T-helper 2 cell (primary cell): ENCODE data around the gene SLC35F3.

Experiments used
- DNase-seq, 5 experiments: peaks; one replicate each; pipeline versions ENCODE4 v3.0.0 to v3.0.0-alpha.2; 2012 to 2022

The SLC35F3 gene

GRCh38 chr1:233975486-233975885 is 71.0 kb downstream of the SLC35F3 start:
- no peak for DNase-seq

- no peak for DNase-seq
Observed at GRCh38 chr1:233981042-233981675, 76.7 kb downstream of the SLC35F3 start.

DNA sequence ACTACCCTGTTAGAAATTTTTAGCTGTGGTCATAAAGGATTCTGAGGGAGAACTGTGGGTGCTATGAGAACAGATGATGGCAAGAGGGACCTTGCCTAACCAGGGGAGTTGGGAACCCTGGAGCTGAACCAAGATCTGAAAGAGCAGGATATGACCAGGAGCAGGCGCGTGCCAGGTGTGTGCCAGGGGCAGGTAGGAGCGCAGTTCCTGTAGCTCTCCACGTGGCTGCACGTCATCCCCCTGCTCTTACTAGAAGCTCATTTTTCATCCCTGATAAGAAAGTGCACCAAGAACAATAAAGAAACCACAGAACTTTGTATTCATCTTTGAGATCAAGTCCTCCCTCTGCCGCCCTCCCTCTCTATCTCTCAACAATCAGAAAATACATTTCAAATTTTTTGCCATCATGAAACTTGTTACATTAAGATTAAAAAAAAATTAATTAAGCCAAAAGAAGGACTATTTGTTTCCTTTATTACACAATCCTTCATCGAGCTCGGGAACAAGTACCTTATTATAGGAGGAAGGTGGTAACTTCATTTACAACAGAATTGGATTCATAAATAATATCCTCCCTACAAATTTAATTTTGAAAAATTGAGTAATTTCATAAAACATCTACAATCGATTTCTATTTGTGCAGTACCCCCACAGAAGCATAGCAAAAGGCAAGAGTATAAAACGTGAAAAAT is 78.5 kb downstream of the SLC35F3 start:
- DNase-seq: no peak

- DNase-seq: no peak
Observed at GRCh38 chr1:233983811-233984210, 79.3 kb downstream of the SLC35F3 start.

DNA sequence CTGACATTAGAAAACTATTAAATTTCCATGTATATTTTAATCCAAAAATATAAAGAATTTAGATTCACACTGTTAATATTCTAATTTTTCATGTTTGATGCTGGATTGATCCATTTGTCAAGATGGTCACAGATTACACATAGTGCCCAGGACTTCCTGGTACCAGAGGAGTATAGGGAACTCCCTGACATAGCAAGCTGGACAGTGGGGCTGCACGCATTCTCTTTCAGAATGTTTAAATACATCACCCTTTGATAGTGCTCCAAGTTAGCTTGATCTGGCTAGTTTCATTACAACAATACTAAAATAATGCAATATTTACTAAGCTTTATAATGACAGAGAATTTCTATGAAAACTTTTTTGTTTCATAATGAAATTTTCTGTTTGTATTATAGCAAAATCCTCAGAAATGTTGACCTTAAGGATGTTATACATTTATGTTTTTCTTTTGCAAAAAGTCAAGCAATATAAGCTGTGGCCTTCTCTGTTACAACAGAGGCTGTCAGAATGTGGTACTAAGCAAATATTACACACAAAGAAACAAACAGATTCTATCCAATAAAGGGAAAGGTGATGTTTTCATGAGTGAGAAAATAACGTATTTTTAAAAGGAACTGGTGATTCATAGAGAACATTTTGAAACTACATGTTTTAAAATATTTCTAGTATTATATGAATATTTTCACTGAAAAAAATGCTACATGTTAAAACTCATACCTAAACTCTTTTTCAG is 84.7 kb downstream of the SLC35F3 start:
- DNase-seq: no peak

DNA sequence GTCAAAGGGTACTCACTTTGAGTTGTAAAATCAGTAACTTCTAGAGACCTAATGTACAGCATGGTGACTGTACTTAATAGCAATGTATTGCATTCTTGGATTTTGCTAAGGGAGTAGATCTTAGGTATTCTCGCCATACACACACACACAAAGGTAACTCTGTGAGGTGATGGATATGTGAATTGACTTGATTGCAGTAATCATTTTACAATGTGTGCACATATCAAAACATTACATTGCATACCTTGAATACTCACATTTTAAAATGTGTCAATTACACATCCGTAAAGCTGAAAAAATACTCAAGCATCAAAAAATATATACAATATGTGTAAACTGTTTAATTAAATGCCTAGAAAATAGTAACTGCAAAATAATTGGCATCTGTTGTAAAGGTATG is 86.0 kb downstream of the SLC35F3 start:
- DNase-seq: no peak

DNA sequence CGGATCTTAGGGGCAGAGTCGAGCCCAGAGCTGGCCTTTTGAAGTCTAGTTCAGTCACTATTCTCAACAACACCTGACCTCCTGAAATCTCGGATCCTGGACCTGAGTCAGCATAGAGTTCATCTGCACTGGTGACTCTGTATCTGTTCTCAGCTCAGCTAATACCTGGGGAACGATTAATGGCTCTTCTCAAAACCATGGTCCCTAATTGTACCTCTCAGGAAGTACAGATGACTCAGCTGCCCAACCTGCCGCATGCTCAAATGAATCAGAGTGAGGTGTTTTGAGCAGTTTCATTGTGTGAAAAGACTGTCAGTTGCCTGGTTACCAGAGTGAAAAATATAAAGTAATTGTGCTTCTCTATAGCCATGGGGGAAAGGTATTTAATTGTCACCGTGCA is 89.2 kb downstream of the SLC35F3 start:
- DNase-seq: peak in 1 of 5 experiments; percentile 54

GRCh38 chr1:233994112-233994511 is 89.6 kb downstream of the SLC35F3 start:
- no peak for DNase-seq

DNA sequence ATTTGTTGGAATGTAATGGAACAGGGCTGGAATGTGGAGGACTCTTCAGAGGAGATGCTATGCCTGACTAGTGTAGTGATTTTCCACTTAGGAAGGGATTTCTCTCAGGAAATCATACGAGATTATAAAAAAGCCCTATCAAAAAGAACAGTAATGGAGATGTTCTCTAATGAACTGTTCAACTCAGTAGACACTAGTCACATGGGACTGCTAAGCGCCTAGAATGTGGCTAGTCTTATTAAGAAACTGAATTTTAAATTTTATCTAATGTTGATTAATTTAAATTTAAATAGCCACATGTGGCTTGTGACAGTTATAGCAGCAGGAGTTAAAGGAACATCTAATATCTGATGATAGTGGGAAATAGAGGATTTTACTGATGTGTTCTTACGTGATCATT is 94.0 kb downstream of the SLC35F3 start:
- DNase-seq: no peak

GRCh38 chr1:233998891-233999290 is 94.4 kb downstream of the SLC35F3 start:
- no peak for DNase-seq

GRCh38 chr1:234000557-234001041 is 96.1 kb downstream of the SLC35F3 start:
- no peak for DNase-seq

DNA sequence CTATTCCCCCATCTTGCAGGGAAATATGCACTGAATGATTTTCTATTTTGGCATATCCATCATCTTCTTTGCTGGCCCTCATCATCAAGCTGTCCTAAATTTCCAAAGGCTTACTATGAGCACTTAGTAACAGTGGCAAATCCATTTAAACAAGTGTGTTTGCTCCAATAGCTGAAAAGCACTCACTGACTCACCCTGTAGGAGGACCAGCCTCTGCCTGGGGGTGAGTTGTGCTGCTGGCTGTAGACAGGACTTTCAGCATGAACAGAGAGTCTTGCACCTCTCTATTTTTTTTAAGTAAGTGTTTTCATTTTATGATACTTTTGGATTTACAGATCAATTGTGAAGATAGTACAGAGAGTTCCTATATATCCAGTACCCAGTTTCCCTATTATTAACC is 97.3 kb downstream of the SLC35F3 start:
- DNase-seq: no peak

DNA sequence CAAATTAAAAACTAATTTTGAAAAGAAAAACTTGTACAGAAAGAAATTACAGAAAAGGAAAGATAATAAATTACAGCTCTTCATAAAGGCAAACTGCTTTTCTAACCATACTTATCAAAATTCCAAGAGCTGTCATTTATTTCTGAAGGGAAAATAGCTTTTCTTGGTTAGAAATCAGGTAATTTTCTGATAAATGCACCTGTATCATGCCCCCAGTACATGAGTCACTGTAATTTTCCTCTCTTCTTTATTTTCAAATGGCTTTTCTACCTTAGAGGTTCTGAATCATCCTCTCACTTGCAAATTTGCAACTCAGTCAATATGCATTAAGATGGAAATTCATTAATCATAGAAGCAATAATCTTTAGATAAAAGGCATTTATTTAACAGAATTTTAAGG is 100.1 kb downstream of the SLC35F3 start:
- DNase-seq: no peak

- DNase-seq: no peak
Observed at GRCh38 chr1:234007684-234008083, 103.2 kb downstream of the SLC35F3 start.

DNA sequence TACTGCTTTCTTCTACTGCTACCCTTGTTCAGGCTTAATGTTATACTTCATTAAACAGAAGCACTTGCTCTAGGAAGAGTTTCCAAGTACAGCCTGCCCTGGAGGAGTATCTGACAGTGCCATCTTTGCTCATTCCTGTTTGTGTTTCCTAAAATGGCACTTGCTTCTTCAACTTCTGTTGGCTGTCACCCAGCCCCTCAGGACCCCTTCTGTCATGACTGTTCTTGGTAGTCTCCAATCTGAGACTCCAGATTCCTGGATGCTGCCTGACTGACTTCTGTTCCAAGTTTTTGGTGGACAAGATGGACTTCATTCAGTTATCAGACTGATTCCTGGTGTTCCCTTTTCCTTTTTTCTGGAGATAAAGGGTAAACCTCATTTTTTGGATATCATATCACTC is 104.1 kb downstream of the SLC35F3 start:
- DNase-seq: no peak

GRCh38 chr1:234009668-234010067 is 105.2 kb downstream of the SLC35F3 start:
- DNase-seq: no peak

DNA sequence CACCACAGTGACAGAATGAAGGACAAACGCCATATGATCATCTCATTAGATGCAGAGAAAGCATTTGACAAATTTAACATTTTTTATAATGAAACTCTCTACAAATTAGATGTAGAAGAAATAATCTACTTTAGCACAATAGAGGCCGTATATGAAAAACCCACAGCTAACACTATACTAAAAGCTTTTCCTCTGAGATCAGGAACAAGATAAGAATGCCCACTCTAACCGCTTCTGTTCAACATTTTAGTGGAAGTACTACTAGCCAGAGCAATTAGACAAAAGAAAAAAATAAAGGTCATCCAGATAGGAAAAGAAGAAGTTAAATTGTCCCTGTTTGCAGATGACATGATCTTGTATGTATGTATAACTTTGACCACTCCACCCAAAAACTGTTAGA is 109.7 kb downstream of the SLC35F3 start:
- DNase-seq: no peak

DNA sequence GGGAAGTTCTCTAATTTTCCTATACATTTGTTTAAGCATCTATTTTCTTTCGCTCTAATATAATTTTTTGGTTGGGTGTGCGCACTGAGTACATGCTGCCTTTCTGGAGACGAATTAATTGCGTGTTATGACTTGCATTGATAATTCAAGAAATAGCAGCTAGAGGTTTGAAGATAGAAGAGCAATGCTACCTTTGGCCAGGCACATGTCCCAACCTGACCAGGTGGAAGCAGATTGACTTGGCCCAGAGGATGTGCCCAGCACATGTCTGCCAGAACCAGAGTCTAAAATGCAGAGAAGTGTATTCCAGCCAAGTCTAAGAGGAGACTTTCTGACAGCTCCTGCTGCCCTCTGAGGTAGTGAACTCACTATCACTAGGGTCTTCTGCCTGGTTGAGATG is 114.3 kb downstream of the SLC35F3 start:
- no peak for DNase-seq

DNA sequence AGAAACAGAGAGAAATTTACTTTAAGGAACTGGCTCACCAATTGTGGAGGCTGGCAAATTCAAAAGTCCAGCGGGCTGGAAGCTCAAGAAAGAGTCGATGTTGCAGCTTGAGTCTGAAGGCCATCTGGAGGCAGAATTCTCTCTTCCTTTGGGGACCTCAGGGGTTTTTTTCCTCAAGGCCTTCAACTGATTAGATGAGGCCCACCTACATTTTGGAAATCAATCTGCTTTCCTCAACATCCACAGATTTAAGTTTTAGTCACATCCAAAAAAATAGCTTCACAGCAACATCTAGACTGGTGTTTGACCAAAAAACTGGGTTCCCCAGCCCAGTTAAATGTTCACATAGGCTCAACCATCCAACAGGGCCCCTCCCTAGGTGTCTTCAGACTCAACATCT is 114.9 kb downstream of the SLC35F3 start:
- DNase-seq: no peak

DNA sequence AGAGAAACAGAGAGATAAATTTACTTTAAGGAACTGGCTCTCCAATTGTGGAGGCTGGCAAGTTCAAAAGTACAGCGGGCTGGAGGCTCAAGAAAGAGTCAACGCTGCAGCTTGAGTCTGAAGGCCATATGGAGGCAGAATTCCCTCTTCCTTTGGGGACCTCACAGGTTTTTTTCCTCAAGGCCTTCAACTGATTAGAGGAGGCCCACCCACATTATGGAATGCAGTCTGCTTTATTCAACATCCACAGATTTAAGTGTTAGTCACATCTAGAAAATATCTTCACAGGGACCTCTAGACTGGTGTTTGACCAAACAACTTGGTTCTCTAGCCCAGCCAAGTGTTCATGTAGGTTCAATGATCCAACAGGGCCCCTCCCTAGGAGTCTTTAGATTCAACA is 117.8 kb downstream of the SLC35F3 start:
- no peak for DNase-seq

DNA sequence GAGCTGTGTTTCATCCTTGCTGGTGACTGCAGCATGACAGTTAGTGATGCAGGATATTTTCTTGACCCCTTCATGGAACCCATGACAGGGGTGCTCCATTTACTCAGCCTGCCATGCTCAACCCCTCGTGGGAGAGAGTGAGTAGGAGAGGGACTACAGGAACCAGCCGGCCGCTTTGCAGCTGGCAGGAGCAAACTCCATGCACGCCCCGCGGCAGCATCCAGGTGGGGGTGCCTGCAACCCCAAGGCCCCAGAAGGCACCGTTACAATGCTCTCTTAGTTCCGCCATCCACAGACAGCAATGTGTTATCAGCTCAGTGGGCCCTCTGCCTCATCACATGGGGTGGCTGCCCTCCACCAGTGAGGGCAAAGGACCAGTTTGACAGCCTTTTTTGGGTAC is 135.1 kb downstream of the SLC35F3 start:
- DNase-seq: no peak

DNA sequence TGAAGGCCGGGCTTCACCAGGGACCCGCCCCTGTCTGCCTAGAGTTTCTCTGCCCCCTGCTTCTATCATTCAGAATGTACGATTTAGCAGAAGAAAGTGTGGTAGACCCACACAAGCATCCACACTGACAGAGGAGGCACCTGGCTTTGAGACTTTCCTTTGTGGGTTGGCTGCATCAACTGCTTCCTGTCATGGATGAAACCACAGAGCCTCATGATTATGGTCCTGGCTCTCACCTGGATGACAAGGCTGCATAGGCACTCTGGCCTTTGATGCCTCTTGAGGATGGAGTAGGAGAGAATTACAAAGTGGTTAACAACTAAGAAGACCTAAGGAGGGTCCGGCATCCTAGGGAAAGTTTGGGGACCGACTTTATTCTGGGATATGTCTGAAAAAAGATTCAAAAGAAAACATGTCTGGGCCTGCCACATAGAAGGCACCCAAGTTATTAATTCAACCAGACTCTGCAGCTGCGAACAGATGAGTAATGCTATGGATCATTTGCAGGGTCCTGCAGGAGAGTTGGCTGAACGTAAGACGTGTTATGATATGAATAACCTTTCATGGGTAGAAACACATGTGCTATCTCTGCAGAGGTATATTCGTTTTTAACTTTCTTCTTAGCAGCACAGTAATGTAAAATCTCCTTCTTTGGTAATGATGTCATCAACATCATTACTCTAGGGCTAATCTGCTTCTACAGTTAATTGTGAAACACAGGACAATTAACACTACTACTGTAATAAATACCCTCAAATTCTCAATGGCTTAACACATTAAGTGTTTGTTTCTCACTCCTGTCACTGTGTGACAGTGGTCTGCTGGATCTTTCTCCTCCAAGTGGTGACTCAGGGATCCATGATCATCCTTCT is 136.2 kb downstream of the SLC35F3 start:
- DNase-seq: no peak

DNA sequence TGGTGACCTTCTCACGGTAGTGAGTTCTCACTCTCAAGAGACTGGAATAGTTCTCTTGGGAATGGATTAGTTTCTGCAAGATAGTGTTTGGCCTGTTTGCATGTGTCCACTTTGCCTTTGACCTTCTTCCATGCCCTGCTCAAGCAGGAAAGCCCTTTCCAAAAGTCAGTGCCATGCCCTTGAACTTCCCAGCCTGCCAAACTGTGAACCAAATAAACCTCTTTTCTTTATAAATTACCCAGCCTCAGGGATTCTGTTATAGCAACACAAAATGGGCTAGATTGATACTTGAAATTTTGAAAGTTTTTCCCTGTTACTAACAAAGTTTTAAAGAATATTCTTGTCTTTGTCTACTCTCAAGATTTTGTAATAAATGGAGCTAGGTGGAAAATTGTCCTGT is 139.6 kb downstream of the SLC35F3 start:
- no peak for DNase-seq
